ENCODE measurements around the gene IL17RD. TPM values are rescaled to one million over a fixed set of nuclear protein-coding genes. Genes with fewer than 3 reads are reported as not detected.
A peak's percentile ranks its signal among the peaks of the same experiment; 100 is the strongest.

IL17RD gene
- total RNA-seq, 1 donor, result 0.27 TPM

DNA sequence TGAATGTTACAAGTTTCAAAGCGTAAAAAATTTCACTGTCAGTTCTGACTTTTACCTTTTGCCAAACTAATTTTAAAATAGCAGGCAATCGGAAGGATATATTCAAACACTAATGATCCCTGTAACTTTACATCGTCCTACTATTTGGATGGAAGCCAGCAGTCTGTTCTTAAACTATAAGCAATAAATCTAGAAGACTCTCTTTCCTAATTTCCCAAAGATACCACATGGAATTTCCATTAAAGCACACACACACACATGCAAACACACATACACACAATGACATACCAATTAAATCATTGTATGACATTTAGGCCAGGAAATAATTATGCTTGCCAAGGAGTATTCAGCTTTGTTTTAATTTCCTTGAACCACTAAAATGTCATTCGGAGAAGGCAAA lies 32.0 kb downstream of the IL17RD start:
- no peak for DNase-seq (ENCODE audit: low read depth in 2 of 3, low spot score in 2 of 3)

- DNase-seq (ENCODE audit: low read depth in 2 of 3, low spot score in 2 of 3), result no peak
Observed at GRCh38 chr3:57132674-57133073, 32.5 kb downstream of the IL17RD start.

GRCh38 chr3:57131210-57131588 lies 34.0 kb downstream of the IL17RD start:
- DNase-seq (ENCODE audit: low read depth in 2 of 3, low spot score in 2 of 3), result no peak

- peak in 1 of 3 donors; percentile 3 for DNase-seq (ENCODE audit: low read depth in 2 of 3, low spot score in 2 of 3)
Observed at GRCh38 chr3:57130571-57131209, 34.5 kb downstream of the IL17RD start.

DNA sequence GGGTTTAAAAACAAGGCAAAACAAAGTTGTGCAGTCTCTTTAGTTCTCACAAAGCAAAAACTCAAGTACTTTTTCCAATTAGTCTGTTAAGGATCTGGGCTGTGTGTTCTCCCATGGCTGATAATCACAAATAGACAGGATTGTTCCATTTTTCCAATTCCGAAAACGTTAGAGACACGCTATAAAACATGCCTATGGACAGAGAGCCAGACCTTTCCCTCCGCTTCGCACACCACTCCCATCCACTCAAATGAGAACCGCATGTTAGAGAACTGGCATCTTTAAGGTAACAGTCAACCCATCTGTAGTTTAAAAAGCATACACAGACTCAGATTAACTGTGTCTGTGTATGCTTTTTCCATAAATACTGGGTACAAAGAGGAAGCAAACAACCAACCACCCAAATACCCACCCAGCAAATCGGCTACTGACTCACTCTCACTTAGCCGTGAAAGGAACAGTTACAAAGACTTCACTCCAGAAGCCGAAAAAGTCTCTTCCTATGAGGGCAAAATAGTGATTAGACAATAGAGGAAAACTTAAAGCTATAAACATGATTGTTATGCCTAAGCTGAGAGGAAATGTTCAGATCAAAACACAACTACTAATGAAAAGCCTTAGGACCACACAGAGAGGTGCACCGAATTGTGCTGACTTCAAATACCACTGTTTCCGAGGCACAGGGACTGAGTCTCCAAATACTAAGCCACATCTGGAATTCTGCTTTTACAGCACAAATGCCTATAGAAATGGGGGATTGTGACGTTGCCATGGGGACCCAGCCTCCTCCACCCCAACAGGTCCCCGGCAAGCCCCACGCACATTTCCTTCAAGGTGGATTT lies 36.1 kb downstream of the IL17RD start:
- no peak for DNase-seq (ENCODE audit: low read depth in 2 of 3, low spot score in 2 of 3)

DNA sequence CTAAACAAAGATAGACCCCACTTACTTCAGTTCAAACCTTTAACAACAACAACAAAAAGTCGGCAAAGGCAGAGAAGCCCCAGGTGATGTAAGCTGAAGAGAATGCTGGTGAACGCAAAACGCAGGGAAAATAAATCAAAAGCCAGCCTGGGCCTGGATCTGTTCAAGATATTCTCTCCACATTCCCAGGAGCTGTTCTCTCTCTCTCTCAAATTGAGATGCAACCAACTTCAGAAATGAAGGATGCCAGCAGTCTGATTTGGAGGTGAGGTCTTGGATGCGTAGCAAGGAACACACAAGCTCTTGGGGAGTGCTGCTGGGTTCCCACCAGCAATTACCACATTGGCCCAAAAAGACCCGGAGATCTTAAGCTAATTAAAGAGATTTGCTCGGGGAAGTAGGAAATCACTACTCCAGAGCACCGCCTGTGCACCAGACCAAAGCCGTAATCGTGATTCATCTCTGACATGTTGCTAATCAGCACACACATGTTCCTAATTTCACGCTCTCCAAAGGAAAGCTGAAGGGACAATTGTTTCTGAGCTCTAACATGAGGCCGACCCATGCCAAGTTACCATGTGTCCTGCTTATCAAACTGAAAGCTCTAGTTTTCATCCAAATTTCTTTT lies 37.1 kb downstream of the IL17RD start:
- DNase-seq (ENCODE audit: low read depth in 2 of 3, low spot score in 2 of 3), result no peak

DNA sequence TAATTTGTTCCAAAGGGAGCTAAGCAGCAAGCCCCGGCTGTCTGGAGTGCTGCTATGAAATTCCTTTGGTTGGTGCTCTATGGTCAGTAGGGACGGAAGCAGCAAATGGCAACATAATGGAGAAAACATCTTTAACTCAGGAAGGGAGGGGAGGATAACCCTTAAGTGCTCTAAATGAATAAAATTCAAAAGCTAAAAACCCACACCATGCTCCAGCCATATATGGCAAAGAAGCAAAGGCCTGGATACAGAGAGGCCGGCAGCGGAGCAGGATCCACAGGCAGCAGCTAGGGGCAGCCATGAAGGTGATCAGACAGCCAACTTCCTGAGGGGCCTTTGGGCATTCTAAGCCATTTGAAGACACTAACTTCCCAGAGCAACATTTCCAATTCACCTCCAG lies 38.9 kb downstream of the IL17RD start:
- DNase-seq (ENCODE audit: low read depth in 2 of 3, low spot score in 2 of 3), result no peak

DNA sequence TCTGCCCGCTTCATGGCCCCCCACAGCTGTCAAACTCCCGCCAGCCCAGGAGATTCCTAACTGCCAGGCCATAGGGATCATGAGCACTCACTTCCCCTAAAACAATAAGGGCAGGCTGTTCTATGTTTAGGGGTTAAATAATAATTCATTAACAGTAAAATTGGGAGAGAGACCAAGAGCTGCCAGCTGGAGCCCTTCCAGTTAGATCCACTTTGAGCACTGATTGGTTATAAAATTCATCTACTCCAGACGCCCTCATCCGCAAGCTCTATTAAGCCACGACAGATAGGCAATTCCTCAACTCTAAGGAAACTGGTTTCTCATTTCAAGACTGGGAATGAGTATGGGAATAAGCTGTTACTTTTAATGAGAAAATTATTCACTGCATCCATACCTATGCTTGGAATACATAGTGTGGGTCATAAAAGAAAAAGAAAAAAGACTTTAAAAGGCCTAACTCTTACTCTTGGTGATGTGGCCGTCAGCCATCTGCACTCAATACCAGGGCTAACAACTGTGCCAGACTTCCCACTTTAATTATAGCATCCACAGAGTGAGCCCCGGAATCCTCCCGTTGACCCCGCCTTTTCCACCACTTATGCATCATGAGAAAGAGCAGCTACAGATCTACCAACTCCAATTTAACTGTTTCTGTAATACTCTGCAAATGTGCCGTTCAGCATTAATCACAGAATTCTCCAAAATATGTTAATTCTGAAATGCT lies 44.5 kb downstream of the IL17RD start:
- no peak for DNase-seq (ENCODE audit: low read depth in 2 of 3, low spot score in 2 of 3)

DNA sequence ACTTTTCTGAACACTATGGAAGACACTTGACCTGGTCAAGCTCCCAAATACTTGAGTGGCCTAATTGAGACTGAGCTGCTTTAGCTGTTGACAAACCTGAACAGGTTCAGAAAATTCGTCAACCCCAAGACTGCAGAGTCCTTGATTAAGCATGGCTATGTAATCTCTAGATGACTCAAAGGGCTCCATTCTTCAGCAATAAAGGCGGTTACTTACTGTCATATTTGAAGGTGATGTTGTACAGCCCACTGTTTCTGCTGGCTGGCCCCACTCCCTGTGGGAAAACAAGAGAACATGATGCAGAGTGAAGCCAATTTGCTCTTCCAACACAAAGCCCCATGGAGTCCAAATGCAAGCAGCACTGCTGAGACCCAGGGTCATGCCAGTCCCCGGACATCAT lies 45.1 kb downstream of the IL17RD start:
- no peak for DNase-seq (ENCODE audit: low read depth in 2 of 3, low spot score in 2 of 3)

DNA sequence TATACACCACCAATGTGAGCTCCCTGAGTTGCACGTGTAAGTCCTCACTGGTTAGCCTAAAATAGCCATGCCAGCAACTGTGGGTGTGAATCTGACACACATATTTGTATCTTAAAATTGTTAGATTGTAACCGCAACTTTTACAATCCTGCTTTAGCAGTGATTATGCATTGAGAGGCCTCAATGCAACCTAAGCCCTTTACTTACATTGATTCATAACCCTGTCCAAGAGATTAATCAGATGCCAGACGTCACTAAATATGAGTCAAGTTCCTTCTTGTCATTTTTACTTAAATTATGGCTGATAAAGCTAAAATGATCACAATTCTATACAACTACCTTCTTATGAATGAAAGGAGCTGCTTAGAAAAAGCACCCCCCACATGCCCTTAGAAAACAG lies 46.9 kb downstream of the IL17RD start:
- no peak for DNase-seq (ENCODE audit: low read depth in 2 of 3, low spot score in 2 of 3)

- no peak for DNase-seq (ENCODE audit: low read depth in 2 of 3, low spot score in 2 of 3)
Observed at GRCh38 chr3:57116501-57116900, 48.7 kb downstream of the IL17RD start.

DNA sequence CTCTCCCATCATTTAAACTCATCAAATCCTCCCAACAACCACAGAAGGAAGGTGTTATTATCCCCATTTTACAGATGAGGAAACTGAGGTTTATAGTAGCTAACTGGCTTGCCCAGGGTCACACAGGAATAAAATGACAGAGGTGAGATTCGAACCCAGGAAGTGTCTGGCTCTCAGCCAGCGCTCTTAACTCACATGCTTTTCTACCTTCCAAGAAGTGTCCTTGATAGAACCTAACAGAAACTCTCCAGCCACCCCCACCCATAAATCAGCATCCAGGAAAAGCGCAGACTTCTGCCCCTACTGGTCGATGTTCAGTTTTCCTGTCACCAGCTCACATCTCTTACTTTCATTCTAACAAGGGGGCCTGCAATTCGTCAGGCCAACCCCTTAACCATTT lies 52.9 kb downstream of the IL17RD start:
- DNase-seq (ENCODE audit: low read depth in 2 of 3, low spot score in 2 of 3), result peak in 2 of 3 donors; percentile 29 to 64

GRCh38 chr3:57110798-57111197 lies 54.4 kb downstream of the IL17RD start:
- no peak for DNase-seq (ENCODE audit: low read depth in 2 of 3, low spot score in 2 of 3)

- DNase-seq (ENCODE audit: low read depth in 2 of 3, low spot score in 2 of 3), result no peak
Observed at GRCh38 chr3:57110214-57110613, 54.9 kb downstream of the IL17RD start.

- no peak for DNase-seq (ENCODE audit: low read depth in 2 of 3, low spot score in 2 of 3)
Observed at GRCh38 chr3:57109437-57110199, 55.5 kb downstream of the IL17RD start.

- no peak for DNase-seq (ENCODE audit: low read depth in 2 of 3, low spot score in 2 of 3)
Observed at GRCh38 chr3:57108684-57109083, 56.5 kb downstream of the IL17RD start.

DNA sequence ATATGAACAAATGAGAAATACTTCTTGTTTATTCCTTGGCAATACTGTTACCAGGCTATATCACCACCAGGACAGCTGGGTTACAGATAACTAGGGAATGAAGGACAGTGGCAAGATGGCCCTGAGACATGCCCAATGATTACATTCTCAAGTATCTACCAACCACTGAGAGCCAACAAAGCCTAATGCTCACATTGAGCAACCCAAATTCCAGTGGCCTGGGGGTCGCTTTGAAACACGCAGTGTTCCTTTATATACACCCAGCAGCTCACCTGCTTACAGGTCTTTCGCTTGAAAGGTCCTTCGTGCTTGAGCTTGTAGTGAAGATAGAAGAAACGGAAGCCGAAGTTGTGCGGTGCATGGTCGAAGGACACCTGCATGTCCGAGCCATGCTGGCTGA lies 59.6 kb downstream of the IL17RD start:
- no peak for DNase-seq (ENCODE audit: low read depth in 2 of 3, low spot score in 2 of 3)

DNA sequence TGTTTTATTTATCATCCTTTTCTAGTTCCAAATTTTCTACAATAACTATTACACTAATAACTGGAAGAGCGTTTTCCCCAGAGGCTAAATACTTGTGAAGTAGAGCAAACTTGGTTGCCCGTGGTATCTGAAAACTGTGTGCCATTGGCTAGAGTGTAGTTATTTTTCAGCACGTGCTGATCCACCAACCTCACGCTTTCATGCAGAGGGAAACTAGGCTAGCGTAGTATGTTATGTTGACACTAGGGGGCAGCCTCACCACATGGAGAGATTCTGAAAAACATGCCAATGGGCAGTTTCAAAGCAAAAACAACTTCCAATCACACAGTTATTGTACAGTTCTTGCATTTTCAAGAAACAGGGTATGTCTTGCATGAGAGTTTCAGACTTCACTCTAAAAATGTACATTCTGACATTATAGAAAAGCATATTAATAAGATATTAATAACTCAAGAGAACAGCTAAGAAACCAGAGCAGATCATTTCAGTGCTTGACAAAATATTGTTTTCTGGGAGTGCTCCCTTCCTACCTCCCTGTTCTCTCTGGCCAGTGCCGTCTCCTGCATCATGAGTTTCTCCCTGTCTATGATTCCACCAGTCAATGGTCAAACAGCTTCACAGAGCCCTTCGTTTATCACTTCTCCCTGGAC lies 65.0 kb downstream of the IL17RD start:
- peak in 2 of 3 donors; percentile 67 to 87 for DNase-seq (ENCODE audit: low read depth in 2 of 3, low spot score in 2 of 3)

DNA sequence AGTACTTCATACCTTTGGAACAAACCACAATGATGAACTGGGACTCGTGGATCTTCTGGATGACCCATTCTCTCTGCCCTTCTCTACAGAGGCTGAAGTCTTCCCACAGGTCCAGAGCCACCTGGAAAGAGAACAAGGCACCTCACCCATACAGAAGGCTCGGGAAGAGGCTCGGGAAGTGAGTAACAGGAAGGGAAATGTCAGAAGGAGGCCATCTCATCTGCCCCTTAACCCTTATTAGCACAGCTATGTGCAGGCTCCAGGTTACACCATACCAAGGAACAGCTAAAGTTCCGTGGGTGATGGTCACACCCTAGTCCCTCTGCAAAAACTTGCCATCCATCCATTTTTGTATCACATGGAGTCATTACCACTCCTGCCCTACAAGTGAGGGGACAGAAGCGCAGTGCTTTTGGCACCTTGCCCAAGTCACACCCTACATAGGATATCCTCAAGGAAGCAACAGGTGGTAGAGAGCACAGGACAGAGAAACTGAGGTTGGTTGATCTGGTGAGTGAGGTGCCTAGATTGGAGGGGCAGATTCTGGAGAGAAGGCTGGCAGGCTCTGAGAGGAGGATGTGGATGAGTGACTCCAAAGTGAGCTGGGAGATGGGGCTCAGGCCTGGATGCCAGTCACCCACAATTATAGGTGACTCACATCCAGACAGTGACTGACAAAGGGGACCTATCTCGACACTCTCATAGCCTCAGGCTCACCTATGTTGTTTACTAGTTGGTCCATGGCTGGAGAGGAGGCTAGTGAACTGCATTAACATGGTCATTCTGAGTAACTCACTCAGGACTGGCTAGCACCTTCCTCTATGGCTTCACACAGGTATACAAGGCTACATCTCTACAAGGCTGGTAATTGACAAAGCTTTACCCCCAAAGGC lies 66.5 kb downstream of the IL17RD start:
- DNase-seq (ENCODE audit: low read depth in 2 of 3, low spot score in 2 of 3), result no peak
